A549 (cell line): ENCODE data around the gene MADCAM1. TPM values are rescaled to one million over a fixed set of nuclear protein-coding genes. Genes with fewer than 3 reads are reported as not detected.

Source experiments
- ATAC-seq, 2 experiments: fragments of 200-7000 bp in 1 of 2; fragments of >200 bp in 1 of 2; cut with Nextera tagmentation in 1 of 2; cut with Tn5 transposase in 1 of 2; 3 replicates each; pipeline versions ENCODE4 v1.8.0 to v1.9.1; 2018 to 2020; ENCODE audit warnings: mild to moderate bottlenecking in 1 of 2, moderate library complexity in 1 of 2
- CTCF ChIA-PET: fragments of 300-600 bp; sonication (Branson Sonifier 250); formaldehyde crosslinking; extraction: SDS; loops from one replicate; lab custom pipeline; 2021; ENCODE audit warnings: antibody characterized with exemption, inconsistent platforms; lab: Yijun Ruan, JAX
- POLR2A ChIA-PET: fragments of 350-600 bp; formaldehyde crosslinking; extraction: SDS; loops from one replicate; lab custom pipeline; 2021; ENCODE audit warnings: antibody characterized with exemption, inconsistent platforms; lab: Yijun Ruan, JAX
- DNase-seq, 2 experiments: peaks; one replicate each; pipeline versions ENCODE4 v3.0.0 to v3.0.0-alpha.2; 2011 to 2016; ENCODE audit warnings: low read depth in 1 of 2, low spot score in 1 of 2
- FAIRE-seq: peaks from 2 replicates; lab custom pipeline; 2011; peaks lifted over from hg19 to GRCh38; lab: Jason Lieb, UNC
- H3K27ac ChIP-seq, 2 experiments: fragments of >200 bp; sonication (Bioruptor Twin); formaldehyde crosslinking; 3 replicates each; pipeline ENCODE4 v1.5.1; 2016 to 2017
- H3K4me1 ChIP-seq: fragments of >200 bp; sonication (Bioruptor Twin); formaldehyde crosslinking; 3 replicates; pipeline ENCODE4 v1.6.1; 2016
- H3K4me2 ChIP-seq: fragments of >200 bp; sonication (Bioruptor Twin); formaldehyde crosslinking; 3 replicates; pipeline ENCODE4 v1.6.1; 2016
- H3K4me3 ChIP-seq: fragments of >200 bp; sonication (Bioruptor Twin); formaldehyde crosslinking; 3 replicates; pipeline ENCODE4 v1.5.1; 2016
- H3K9me3 ChIP-seq: fragments of >200 bp; sonication (Bioruptor Twin); formaldehyde crosslinking; 3 replicates; pipeline ENCODE4 v1.6.1; 2016
- CHD4 ChIP-seq: fragments of 200-600 bp; sonication (generic); IDR thresholded peaks from 2 replicates; pipeline ENCODE4 v1.6.1; 2016; ENCODE audit warnings: antibody characterized with exemption, mild to moderate bottlenecking, borderline replicate concordance
- EHF ChIP-seq: fragments of 250-450 bp; sonication (Bioruptor Pico); IDR thresholded peaks from 2 replicates; pipeline ENCODE4 v1.5.0; 2020; ENCODE audit warnings: mild to moderate bottlenecking
- FOXS1 ChIP-seq: fragments of 250-450 bp; sonication (Bioruptor Pico); IDR thresholded peaks from 2 replicates; pipeline ENCODE4 v1.5.0; 2020; ENCODE audit warnings: mild to moderate bottlenecking, moderate library complexity
- GATA3 ChIP-seq: IDR thresholded peaks from 2 replicates; pipeline ENCODE4 v1.6.1; 2012; ENCODE audit warnings: borderline replicate concordance
- HDAC2 ChIP-seq: fragments of 200-600 bp; sonication (generic); IDR thresholded peaks from 2 replicates; pipeline ENCODE4 v1.6.1; 2016
- HEYL ChIP-seq: fragments of 250-450 bp; sonication (Bioruptor Pico); IDR thresholded peaks from 2 replicates; pipeline ENCODE4 v1.8.0; 2021; ENCODE audit warnings: mild to moderate bottlenecking, moderate library complexity
- HOXA7 ChIP-seq: fragments of 250-450 bp; sonication (Bioruptor Pico); IDR thresholded peaks from 2 replicates; pipeline ENCODE4 v1.5.0; 2020; ENCODE audit warnings: mild to moderate bottlenecking, moderate library complexity
- HOXB13 ChIP-seq: fragments of 250-450 bp; sonication (Bioruptor Pico); IDR thresholded peaks from 2 replicates; pipeline ENCODE4 v1.5.0; 2020; ENCODE audit warnings: low read depth, mild to moderate bottlenecking, moderate library complexity
- JUNB ChIP-seq: fragments of >200 bp; sonication (Bioruptor Twin); formaldehyde crosslinking; IDR thresholded peaks from 2 replicates; pipeline ENCODE4 v1.6.1; 2016
- KDM1A ChIP-seq: fragments of 200-600 bp; sonication (generic); IDR thresholded peaks from 2 replicates; pipeline ENCODE4 v1.6.1; 2016; ENCODE audit warnings: low read depth, mild to moderate bottlenecking
- KDM5A ChIP-seq: fragments of 200-600 bp; sonication (generic); IDR thresholded peaks from 2 replicates; pipeline ENCODE4 v1.6.1; 2016; ENCODE audit warnings: antibody characterized with exemption, mild to moderate bottlenecking
- MAZ ChIP-seq: fragments of 150-350 bp; IDR thresholded peaks from 2 replicates; pipeline ENCODE4 v1.6.1; 2014; ENCODE audit warnings: antibody characterized with exemption, low read depth, low read length, borderline replicate concordance
- MYC ChIP-seq: IDR thresholded peaks from 2 replicates; pipeline ENCODE4 v1.6.1; 2012; ENCODE audit warnings: mild to moderate bottlenecking, inconsistent platforms, low read length, improper control_type of control experiment, borderline replicate concordance
- POLR2A ChIP-seq: IDR thresholded peaks from 2 replicates; pipeline ENCODE4 v1.6.1; 2012; ENCODE audit warnings: mild to moderate bottlenecking, low read length
- RCOR1 ChIP-seq: fragments of 150-350 bp; IDR thresholded peaks from 2 replicates; pipeline ENCODE4 v1.6.1; 2014; ENCODE audit warnings: antibody characterized with exemption, low read length, low read depth
- RFX5 ChIP-seq: fragments of 450-650 bp; IDR thresholded peaks from 2 replicates; pipeline ENCODE4 v1.7.1; 2014; ENCODE audit warnings: antibody characterized with exemption, mild to moderate bottlenecking, moderate library complexity
- RNF2 ChIP-seq: fragments of 200-600 bp; sonication (generic); IDR thresholded peaks from 2 replicates; pipeline ENCODE4 v1.6.1; 2016; ENCODE audit warnings: low read depth, mild to moderate bottlenecking, antibody characterized with exemption, moderate library complexity, borderline replicate concordance
- TP53 ChIP-seq: fragments of 250-450 bp; sonication (Bioruptor Pico); IDR thresholded peaks from 2 replicates; pipeline ENCODE4 v1.5.0; 2021; ENCODE audit warnings: mild to moderate bottlenecking, moderate library complexity
- ZC3H11A ChIP-seq: fragments of 450-650 bp; IDR thresholded peaks from 2 replicates; pipeline ENCODE4 v1.6.1; 2014; ENCODE audit warnings: antibody characterized with exemption, mild to moderate bottlenecking
- ZFP36 ChIP-seq: fragments of 450-650 bp; IDR thresholded peaks from 2 replicates; pipeline ENCODE4 v1.6.1; 2014; ENCODE audit warnings: borderline replicate concordance; ENCODE audit not compliant: partially characterized antibody
- WGBS: methylation state at CpG from one replicate; pipeline ENCODE4 v1.1.6; 2017; ENCODE audit errors: missing lambda C conversion rate; 5-methylcytosine and 5-hydroxymethylcytosine counted together
- polyA plus RNA-seq, 4 experiments: library from polyadenylated mRNA; depleted of rRNA in 3 of 4; stranded (reverse); fragments of >200 nt; fragmentation: RNase III in 1 of 4; extraction: RNeasy Plus Mini Kit Qiagen cat#74134 plus additional on column Dnase treatment in 1 of 4; gene quantifications; 2 replicates in 3 of 4; 3 replicates in 1 of 4; pipeline ENCODE4 v1.2.3, GENCODE V29; 2011 to 2017
- TF ChIP-seq, protein P1 (sequence below): fragments of >200 bp; sonication (Bioruptor Twin); formaldehyde crosslinking; IDR thresholded peaks from 3 replicates; pipeline ENCODE4 v1.6.1; 2016
- TF ChIP-seq, protein P2 (sequence below): fragments of 200-600 bp; sonication (generic); IDR thresholded peaks from 2 replicates; pipeline ENCODE4 v1.6.1; 2016; ENCODE audit warnings: antibody characterized with exemption, mild to moderate bottlenecking, moderate library complexity
- TF ChIP-seq, protein P3 (sequence below): fragments of >200 bp; sonication (Bioruptor Twin); formaldehyde crosslinking; IDR thresholded peaks from 3 replicates; pipeline ENCODE4 v1.5.1; 2016
- TF ChIP-seq, protein P4 (sequence below): IDR thresholded peaks from 2 replicates; pipeline ENCODE4 v1.6.1; 2012
- TF ChIP-seq, protein P5 (sequence below): fragments of 250-450 bp; sonication (Bioruptor Pico); IDR thresholded peaks from 2 replicates; pipeline ENCODE4 v1.5.0; 2021; ENCODE audit warnings: mild to moderate bottlenecking, moderate library complexity, borderline replicate concordance
- TF ChIP-seq, protein P6 (sequence below): fragments of 150-350 bp; IDR thresholded peaks from 2 replicates; pipeline ENCODE4 v1.6.1; 2014; ENCODE audit warnings: low read depth, mild to moderate bottlenecking, low read length

The MADCAM1 gene
- polyA plus RNA-seq, 2 of the 4 experiments (the other 2 are of a cell fraction), result 0.06 to 0.25 TPM

DNA sequence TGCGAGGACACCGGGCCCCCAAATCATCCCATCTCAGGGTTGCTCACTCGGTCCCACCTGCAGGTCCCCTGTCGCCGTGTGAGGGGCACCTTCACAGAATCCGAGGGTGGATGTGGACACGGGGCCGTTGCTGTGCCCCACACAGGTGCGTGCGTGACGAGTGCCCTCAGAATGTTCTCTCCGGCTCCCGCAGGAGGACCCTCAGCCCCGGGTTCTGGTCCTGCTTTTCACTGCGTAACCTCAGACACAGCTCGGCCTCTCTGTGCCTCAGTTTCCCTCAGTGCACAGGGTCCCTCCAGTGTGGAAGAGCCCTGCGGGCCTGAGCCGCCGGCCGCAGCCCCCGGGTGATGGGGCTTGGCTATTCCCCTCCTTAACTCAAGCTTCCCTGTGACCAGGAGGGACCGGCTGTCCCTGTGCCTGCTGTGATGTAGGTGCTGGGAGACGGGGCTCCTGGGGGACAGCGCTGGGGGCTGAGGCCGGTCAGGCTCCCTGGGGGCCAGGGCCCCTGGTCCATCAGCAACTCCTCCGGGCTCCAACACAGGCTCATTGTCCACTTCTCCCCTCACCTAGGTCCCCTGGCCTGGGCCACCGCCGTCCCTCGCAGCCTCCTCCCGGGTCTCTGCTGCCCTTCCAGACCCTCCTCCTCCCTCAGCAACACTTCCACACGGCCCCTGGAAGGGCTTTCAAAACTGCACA is 40.3 kb upstream of the MADCAM1 start:
- no peak for DNase-seq
- no peak for FAIRE-seq
- Histone ChIP-seq H3K4me3 (no peak overlapping the region), H3K4me1 (peaks cover 1% of the 10 kb centered on the region; the same call in 1 of the 3 replicates), H3K9me3 (no peaks in the 10 kb centered on the region), H3K4me2 (no peak overlapping the region), H3K27ac (no peak overlapping the region)
- ATAC-seq, result no peak
- CTCF ChIA-PET, result no interaction called here
- TF ChIP-seq, protein P1, sequence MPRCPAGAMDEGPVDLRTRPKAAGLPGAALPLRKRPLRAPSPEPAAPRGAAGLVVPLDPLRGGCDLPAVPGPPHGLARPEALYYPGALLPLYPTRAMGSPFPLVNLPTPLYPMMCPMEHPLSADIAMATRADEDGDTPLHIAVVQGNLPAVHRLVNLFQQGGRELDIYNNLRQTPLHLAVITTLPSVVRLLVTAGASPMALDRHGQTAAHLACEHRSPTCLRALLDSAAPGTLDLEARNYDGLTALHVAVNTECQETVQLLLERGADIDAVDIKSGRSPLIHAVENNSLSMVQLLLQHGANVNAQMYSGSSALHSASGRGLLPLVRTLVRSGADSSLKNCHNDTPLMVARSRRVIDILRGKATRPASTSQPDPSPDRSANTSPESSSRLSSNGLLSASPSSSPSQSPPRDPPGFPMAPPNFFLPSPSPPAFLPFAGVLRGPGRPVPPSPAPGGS, result no peak
- TF ChIP-seq, protein P2, sequence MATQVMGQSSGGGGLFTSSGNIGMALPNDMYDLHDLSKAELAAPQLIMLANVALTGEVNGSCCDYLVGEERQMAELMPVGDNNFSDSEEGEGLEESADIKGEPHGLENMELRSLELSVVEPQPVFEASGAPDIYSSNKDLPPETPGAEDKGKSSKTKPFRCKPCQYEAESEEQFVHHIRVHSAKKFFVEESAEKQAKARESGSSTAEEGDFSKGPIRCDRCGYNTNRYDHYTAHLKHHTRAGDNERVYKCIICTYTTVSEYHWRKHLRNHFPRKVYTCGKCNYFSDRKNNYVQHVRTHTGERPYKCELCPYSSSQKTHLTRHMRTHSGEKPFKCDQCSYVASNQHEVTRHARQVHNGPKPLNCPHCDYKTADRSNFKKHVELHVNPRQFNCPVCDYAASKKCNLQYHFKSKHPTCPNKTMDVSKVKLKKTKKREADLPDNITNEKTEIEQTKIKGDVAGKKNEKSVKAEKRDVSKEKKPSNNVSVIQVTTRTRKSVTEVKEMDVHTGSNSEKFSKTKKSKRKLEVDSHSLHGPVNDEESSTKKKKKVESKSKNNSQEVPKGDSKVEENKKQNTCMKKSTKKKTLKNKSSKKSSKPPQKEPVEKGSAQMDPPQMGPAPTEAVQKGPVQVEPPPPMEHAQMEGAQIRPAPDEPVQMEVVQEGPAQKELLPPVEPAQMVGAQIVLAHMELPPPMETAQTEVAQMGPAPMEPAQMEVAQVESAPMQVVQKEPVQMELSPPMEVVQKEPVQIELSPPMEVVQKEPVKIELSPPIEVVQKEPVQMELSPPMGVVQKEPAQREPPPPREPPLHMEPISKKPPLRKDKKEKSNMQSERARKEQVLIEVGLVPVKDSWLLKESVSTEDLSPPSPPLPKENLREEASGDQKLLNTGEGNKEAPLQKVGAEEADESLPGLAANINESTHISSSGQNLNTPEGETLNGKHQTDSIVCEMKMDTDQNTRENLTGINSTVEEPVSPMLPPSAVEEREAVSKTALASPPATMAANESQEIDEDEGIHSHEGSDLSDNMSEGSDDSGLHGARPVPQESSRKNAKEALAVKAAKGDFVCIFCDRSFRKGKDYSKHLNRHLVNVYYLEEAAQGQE, result no peak
- TF ChIP-seq EHF (CRISPR knock-in tag) (no peak), HOXA7 (CRISPR knock-in tag) (no peak), HDAC2 (no peak), RFX5 (no peak), FOXS1 (CRISPR knock-in tag) (no peak), ZC3H11A (no peak), HEYL (no peak), JUNB (no peak), MAZ (no peak), RCOR1 (no peak), POLR2A (no peak)
- TF ChIP-seq, protein P3, sequence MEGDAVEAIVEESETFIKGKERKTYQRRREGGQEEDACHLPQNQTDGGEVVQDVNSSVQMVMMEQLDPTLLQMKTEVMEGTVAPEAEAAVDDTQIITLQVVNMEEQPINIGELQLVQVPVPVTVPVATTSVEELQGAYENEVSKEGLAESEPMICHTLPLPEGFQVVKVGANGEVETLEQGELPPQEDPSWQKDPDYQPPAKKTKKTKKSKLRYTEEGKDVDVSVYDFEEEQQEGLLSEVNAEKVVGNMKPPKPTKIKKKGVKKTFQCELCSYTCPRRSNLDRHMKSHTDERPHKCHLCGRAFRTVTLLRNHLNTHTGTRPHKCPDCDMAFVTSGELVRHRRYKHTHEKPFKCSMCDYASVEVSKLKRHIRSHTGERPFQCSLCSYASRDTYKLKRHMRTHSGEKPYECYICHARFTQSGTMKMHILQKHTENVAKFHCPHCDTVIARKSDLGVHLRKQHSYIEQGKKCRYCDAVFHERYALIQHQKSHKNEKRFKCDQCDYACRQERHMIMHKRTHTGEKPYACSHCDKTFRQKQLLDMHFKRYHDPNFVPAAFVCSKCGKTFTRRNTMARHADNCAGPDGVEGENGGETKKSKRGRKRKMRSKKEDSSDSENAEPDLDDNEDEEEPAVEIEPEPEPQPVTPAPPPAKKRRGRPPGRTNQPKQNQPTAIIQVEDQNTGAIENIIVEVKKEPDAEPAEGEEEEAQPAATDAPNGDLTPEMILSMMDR, result no peak
- TF ChIP-seq, protein P4, sequence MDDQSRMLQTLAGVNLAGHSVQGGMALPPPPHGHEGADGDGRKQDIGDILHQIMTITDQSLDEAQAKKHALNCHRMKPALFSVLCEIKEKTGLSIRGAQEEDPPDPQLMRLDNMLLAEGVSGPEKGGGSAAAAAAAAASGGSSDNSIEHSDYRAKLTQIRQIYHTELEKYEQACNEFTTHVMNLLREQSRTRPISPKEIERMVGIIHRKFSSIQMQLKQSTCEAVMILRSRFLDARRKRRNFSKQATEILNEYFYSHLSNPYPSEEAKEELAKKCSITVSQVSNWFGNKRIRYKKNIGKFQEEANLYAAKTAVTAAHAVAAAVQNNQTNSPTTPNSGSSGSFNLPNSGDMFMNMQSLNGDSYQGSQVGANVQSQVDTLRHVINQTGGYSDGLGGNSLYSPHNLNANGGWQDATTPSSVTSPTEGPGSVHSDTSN, result no peak
- WGBS, result 74% methylated on average over 29 of the region's 31 CpGs
- POLR2A ChIA-PET, result no interaction called here

DNA sequence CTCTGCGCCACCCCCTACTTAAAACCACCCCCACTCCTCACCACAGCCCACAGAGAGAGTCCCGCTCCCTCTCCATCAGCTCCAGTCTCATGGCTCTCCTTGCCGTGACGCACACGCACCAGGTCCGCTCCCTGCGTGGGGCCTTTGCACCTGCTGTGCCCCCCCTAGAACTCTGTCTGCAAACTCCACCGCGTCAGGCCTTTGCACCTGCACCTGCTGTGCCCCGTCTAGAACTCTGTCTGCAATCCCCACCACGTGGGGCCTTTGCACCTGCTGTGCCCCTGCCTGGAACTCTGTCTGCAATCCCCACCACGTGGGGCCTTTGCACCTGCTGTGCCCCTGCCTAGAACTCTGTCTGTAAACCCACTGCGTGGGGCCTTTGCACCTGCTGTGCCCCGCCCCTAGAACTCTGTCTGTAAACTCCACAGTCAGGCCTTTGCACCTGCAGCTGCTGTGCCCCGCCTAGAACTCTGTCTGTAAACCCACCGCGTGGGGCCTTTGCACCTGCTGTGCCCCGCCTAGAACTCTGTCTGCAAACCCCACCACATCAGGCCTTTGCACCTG is 39.7 kb upstream of the MADCAM1 start:
- 68% methylated on average over 18 of the region's 18 CpGs for WGBS
- no peak overlapping the region for H3K4me3 ChIP-seq
- TF ChIP-seq KDM5A, result no peak
- no peak for TF ChIP-seq HOXB13 (CRISPR knock-in tag)
- TF ChIP-seq, protein P5, sequence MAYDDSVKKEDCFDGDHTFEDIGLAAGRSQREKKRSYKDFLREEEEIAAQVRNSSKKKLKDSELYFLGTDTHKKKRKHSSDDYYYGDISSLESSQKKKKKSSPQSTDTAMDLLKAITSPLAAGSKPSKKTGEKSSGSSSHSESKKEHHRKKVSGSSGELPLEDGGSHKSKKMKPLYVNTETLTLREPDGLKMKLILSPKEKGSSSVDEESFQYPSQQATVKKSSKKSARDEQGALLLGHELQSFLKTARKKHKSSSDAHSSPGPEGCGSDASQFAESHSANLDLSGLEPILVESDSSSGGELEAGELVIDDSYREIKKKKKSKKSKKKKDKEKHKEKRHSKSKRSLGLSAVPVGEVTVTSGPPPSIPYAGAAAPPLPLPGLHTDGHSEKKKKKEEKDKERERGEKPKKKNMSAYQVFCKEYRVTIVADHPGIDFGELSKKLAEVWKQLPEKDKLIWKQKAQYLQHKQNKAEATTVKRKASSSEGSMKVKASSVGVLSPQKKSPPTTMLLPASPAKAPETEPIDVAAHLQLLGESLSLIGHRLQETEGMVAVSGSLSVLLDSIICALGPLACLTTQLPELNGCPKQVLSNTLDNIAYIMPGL (CRISPR knock-in tag), result no peak
- no peak for TF ChIP-seq TP53
- no peak for TF ChIP-seq KDM1A
- no peak for TF ChIP-seq FOXS1 (CRISPR knock-in tag)
- TF ChIP-seq MYC, result no peak
- no peak for TF ChIP-seq POLR2A
- no peak for TF ChIP-seq HOXA7 (CRISPR knock-in tag)
- TF ChIP-seq GATA3, result no peak
- TF ChIP-seq CHD4, result no peak
- no peak for TF ChIP-seq ZFP36
- TF ChIP-seq, protein P6, sequence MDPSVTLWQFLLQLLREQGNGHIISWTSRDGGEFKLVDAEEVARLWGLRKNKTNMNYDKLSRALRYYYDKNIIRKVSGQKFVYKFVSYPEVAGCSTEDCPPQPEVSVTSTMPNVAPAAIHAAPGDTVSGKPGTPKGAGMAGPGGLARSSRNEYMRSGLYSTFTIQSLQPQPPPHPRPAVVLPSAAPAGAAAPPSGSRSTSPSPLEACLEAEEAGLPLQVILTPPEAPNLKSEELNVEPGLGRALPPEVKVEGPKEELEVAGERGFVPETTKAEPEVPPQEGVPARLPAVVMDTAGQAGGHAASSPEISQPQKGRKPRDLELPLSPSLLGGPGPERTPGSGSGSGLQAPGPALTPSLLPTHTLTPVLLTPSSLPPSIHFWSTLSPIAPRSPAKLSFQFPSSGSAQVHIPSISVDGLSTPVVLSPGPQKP, result no peak
- TF ChIP-seq RNF2, result no peak
- FAIRE-seq, result no peak
- ChIA-PET POLR2A (no interaction called here), CTCF (no interaction called here)
- no peak overlapping the region for H3K4me2 ChIP-seq
- no peak for DNase-seq
- no peak for ATAC-seq
- H3K9me3 ChIP-seq, result no peaks in the 10 kb centered on the region
- no peak overlapping the region for H3K27ac ChIP-seq
- peaks cover 7% of the 10 kb centered on the region; the same call in 1 of the 3 replicates for H3K4me1 ChIP-seq
